HEK293T (cell line): Measurements from ENCODE around the gene CATSPERD.

Experiments
- CTCF ChIA-PET: fragments of 350-600 bp; formaldehyde crosslinking; extraction: SDS; loops from one replicate; lab custom pipeline; 2021; ENCODE audit warnings: antibody characterized with exemption, inconsistent platforms; lab: Yijun Ruan, JAX
- POLR2A ChIA-PET: fragments of 350-600 bp; formaldehyde crosslinking; extraction: SDS; loops from one replicate; lab custom pipeline; 2020; ENCODE audit warnings: antibody characterized with exemption, inconsistent platforms; lab: Yijun Ruan, JAX
- DNase-seq: peaks from one replicate; pipeline ENCODE4 v3.0.0; 2012; ENCODE audit warnings: mixed read lengths; ENCODE audit errors: extremely low spot score
- ARNT ChIP-seq: fragments of 450-650 bp; IDR thresholded peaks from 2 replicates; pipeline ENCODE4 v1.6.1; 2017; ENCODE audit warnings: mild to moderate bottlenecking
- BHLHE40 ChIP-seq: fragments of 450-650 bp; IDR thresholded peaks from 2 replicates; pipeline ENCODE4 v1.6.1; 2016; ENCODE audit warnings: mild to moderate bottlenecking, moderate library complexity, borderline replicate concordance
- CTBP1 ChIP-seq: fragments of 450-650 bp; IDR thresholded peaks from 2 replicates; pipeline ENCODE4 v1.6.1; 2016; ENCODE audit warnings: borderline replicate concordance
- ELF4 ChIP-seq: fragments of 450-650 bp; IDR thresholded peaks from 2 replicates; pipeline ENCODE4 v1.6.1; 2017; ENCODE audit warnings: antibody characterized with exemption
- FOXA1 ChIP-seq: fragments of 450-650 bp; IDR thresholded peaks from 2 replicates; pipeline ENCODE4 v1.6.1; 2016; ENCODE audit warnings: mild to moderate bottlenecking
- FOXK2 ChIP-seq: fragments of 450-650 bp; IDR thresholded peaks from 2 replicates; pipeline ENCODE4 v1.6.1; 2016; ENCODE audit warnings: mild to moderate bottlenecking
- FOXM1 ChIP-seq: fragments of 450-650 bp; IDR thresholded peaks from 2 replicates; pipeline ENCODE4 v1.6.1; 2017; ENCODE audit warnings: mild to moderate bottlenecking, borderline replicate concordance
- HDGF ChIP-seq: fragments of 450-650 bp; IDR thresholded peaks from 2 replicates; pipeline ENCODE4 v1.6.1; 2017; ENCODE audit warnings: antibody characterized with exemption, borderline replicate concordance
- L3MBTL2 ChIP-seq: fragments of 450-650 bp; conservative IDR thresholded peaks from 2 replicates; pipeline ENCODE4 v1.6.1; 2016; ENCODE audit warnings: mild to moderate bottlenecking
- LEF1 ChIP-seq: fragments of 450-650 bp; IDR thresholded peaks from 2 replicates; pipeline ENCODE4 v1.6.1; 2017; ENCODE audit warnings: mild to moderate bottlenecking, borderline replicate concordance
- NFRKB ChIP-seq: fragments of 450-650 bp; IDR thresholded peaks from 2 replicates; pipeline ENCODE4 v1.6.1; 2016; ENCODE audit warnings: mild to moderate bottlenecking, moderate library complexity
- PKNOX1 ChIP-seq: fragments of 450-650 bp; IDR thresholded peaks from 2 replicates; pipeline ENCODE4 v1.6.1; 2016
- SP1 ChIP-seq: fragments of 450-650 bp; IDR thresholded peaks from 2 replicates; pipeline ENCODE4 v1.6.1; 2017
- SUZ12 ChIP-seq: fragments of 450-650 bp; IDR thresholded peaks from 2 replicates; pipeline ENCODE4 v1.6.1; 2016; ENCODE audit warnings: mild to moderate bottlenecking
- TARDBP ChIP-seq: fragments of 450-650 bp; IDR thresholded peaks from 2 replicates; pipeline ENCODE4 v1.6.1; 2016
- ZNF384 ChIP-seq: fragments of 450-650 bp; IDR thresholded peaks from 2 replicates; pipeline ENCODE4 v1.6.1; 2016

The CATSPERD gene

DNA sequence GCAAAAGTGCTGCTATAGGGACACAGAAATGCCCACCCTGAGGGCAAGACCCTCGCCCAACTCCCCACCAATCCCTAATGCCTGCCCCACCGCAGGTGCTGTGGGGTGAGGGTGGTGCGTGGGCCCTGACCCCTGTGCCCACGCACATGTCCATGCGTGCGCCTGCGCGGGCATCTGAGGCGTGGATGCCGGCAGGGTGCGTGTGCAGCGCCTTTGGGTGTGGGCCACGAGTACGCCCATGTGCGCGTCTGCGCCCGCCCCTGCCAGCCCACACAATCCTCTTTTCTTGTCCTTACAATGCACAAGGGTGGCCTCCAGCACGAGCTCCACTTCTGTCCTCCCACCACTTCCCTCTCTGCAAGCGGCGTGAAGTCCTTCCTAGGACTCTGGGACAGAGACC, 104.7 kb downstream of the CATSPERD start:
- ChIA-PET CTCF (interaction anchor here (1.0 to 1.9 kb wide), 2 partner anchors 16 to 21 kb away, joined by 3 to 7 read pairs; partner anchors contain the start of gene NRTN), POLR2A (no interaction called here)
- DNase-seq = no peak
- TF ChIP-seq SUZ12 (no peak), PKNOX1 (no peak), FOXM1 (no peak), CTBP1 (no peak), NFRKB (no peak), HDGF (no peak), BHLHE40 (no peak), LEF1 (no peak), ELF4 (no peak), SP1 (no peak), FOXK2 (no peak), TARDBP (no peak)

DNA sequence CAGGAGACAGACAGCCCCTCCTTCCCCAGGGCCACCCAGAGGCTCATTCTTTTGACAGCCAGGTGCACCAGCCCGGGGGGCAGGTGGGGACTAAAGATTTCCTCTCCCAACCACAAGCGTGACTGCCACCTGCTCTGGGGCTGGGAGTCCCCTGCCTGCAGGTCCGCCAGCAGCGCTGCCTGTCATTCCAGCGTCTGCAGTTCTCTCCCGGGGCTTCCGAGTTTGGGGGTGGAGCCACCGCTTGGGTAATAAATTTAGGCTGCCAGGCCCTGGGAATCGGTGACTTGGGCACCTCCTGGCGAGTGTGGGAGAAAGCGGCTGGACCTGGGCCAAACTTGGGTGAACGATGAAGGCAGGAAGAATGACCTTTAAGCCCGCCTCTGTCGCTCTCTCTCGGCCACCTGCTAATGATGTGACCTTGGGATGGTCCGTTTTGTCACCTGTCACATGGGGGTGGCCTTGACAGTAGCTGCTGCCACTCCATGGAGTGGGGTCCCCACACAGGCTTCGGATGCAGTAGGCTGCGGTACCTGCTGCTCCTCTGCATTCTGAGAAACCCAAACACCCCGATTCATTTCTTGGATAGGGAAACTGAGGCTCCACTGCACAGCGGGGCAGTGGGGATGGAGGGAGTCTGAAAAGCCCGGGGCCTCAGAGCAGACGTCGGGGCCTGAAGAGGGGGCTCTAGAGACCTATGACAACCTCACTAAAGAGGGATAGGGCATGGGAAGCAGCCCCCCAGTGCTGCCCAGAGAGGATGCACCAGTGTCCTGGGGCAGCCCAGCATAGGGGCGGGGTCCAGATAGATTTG, 106.3 kb downstream of the CATSPERD start:
- CTCF ChIA-PET = interaction anchor here (3.5 kb wide), 1 partner anchor 23 kb away, joined by 23 read pairs; the partner anchor contains the start of gene NRTN
- POLR2A ChIA-PET = interaction anchor here (1.4 to 3.1 kb wide), 4 partner anchors 23 to 199 kb away, joined by 4 to 32 read pairs (median 13); partner anchors contain the start of genes NDUFA11, NRTN and VMAC
- DNase-seq = peak; percentile 57
- no peak for TF ChIP-seq HDGF
- TF ChIP-seq PKNOX1 = peak; percentile 96

- no peak for DNase-seq
- ChIA-PET POLR2A (interaction anchor here (0.5 to 3.1 kb wide), 21 partner anchors 10 to 284 kb away, joined by 3 to 32 read pairs (median 7); partner anchors contain the start of genes CATSPERD, DUS3L, FUT3 and FUT6), CTCF (interaction anchor here (3.5 kb wide), 1 partner anchor 23 kb away, joined by 23 read pairs; the partner anchor contains the start of gene NRTN)
- no peak for TF ChIP-seq SUZ12
- TF ChIP-seq PKNOX1 = no peak
- no peak for TF ChIP-seq HDGF
- TF ChIP-seq FOXM1 = no peak
- no peak for TF ChIP-seq ARNT
- TF ChIP-seq CTBP1 = no peak
- TF ChIP-seq LEF1 = no peak
- TF ChIP-seq FOXK2 = no peak
- TF ChIP-seq FOXA1 = no peak
- no peak for TF ChIP-seq ELF4
- no peak for TF ChIP-seq SP1
- TF ChIP-seq BHLHE40 = no peak
- TF ChIP-seq ZNF384 = no peak
- no peak for TF ChIP-seq TARDBP
- no peak for TF ChIP-seq L3MBTL2
- no peak for TF ChIP-seq NFRKB
Observed at GRCh38 chr19:5827342-5827890, 107.0 kb downstream of the CATSPERD start.

DNA sequence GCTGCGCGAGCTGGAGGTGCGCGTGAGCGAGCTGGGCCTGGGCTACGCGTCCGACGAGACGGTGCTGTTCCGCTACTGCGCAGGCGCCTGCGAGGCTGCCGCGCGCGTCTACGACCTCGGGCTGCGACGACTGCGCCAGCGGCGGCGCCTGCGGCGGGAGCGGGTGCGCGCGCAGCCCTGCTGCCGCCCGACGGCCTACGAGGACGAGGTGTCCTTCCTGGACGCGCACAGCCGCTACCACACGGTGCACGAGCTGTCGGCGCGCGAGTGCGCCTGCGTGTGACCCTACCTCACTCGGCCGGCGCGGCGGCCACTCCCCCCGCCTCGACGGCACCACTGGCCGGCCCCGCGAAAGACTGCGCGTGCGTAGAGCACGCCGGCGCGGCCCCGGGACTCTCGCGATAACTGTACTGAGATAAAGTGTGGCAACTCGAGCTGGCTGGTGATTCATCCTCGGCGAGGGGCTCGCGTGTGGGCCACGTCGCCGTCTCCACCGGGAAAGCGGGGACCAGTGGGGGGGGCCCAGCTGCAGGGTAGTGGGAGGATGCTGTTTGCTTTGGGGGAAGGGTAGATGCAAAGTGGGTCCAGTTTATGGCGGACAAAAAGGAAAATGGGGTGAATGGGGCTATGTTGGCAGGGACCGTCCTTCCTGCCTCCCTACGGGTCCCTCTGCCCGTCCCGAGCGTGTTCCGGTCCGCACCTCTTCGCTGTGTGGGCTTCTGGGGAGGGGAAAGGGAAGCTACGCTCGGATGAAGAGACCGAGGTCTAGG, 107.6 kb downstream of the CATSPERD start:
- CTCF ChIA-PET = interaction anchor here (0.8 to 3.5 kb wide), 3 partner anchors 24 to 138 kb away, joined by 3 to 23 read pairs (median 3); partner anchors contain the start of genes NRTN and RPL36
- DNase-seq = peak; percentile 98
- no peak for TF ChIP-seq HDGF
- TF ChIP-seq CTBP1 = peak; percentile 7; the same call in 1 of the 2 replicates
- peak; percentile 97 for TF ChIP-seq L3MBTL2
- TF ChIP-seq SUZ12 = no peak
- no peak for TF ChIP-seq ZNF384
- TF ChIP-seq ELF4 = peak; percentile 92
- no peak; the same call in 1 of the 2 replicates for TF ChIP-seq TARDBP
- no peak for TF ChIP-seq FOXM1
- POLR2A ChIA-PET = interaction anchor here (0.5 to 3.1 kb wide), 27 partner anchors 10 to 283 kb away, joined by 3 to 32 read pairs (median 4); partner anchors contain the start of genes CATSPERD, DUS3L, FUT3 and FUT6
